Cardiac muscle cell (in vitro differentiated cells and primary cell): ENCODE measurements around the gene SIPA1. TPM values are rescaled to one million over a fixed set of nuclear protein-coding genes. Genes with fewer than 3 reads are reported as not detected.

ENCODE experiments used
- DNase-seq, 2 donors: peaks; one replicate each; pipeline versions ENCODE4 v3.0.0 to v3.0.0-alpha.2; 2010 to 2017; ENCODE audit warnings: low read depth in 1 of 2, low spot score in 1 of 2
- H3K27ac ChIP-seq: fragments of 200-600 bp; sonication (generic); 2 replicates; pipeline ENCODE4 v1.5.1; 2016
- H3K27me3 ChIP-seq: fragments of 200-600 bp; sonication (generic); 2 replicates; pipeline ENCODE4 v1.6.0; 2016; ENCODE audit warnings: control low read depth
- H3K36me3 ChIP-seq: fragments of 200-600 bp; sonication (generic); 2 replicates; pipeline ENCODE4 v1.5.1; 2016; ENCODE audit warnings: control low read depth
- H3K4me1 ChIP-seq: fragments of 200-600 bp; sonication (generic); 2 replicates; pipeline ENCODE4 v1.8.1; 2017; ENCODE audit warnings: low read depth, mild to moderate bottlenecking, mixed run types
- H3K4me3 ChIP-seq: fragments of 200-600 bp; sonication (generic); 2 replicates; pipeline ENCODE4 v1.5.1; 2016; ENCODE audit warnings: mild to moderate bottlenecking
- H3K9me3 ChIP-seq: fragments of 200-600 bp; sonication (generic); 2 replicates; pipeline ENCODE4 v1.5.1; 2017; ENCODE audit warnings: low read depth, mild to moderate bottlenecking, control low read depth
- polyA plus RNA-seq: library from polyadenylated mRNA; unstranded; fragments of >200 nt; fragmentation: Nextera tagmentation; extraction: Ambion mirVana; gene quantifications from 2 replicates; pipeline ENCODE4 v1.2.1, GENCODE V29; 2016
- total RNA-seq: library from RNA; depleted of rRNA; stranded (reverse); fragments of >200 nt; gene quantifications from 2 replicates; pipeline ENCODE4 v1.2.3, GENCODE V29; 2016
- TF ChIP-seq, protein P1 (sequence below): IDR thresholded peaks from 2 replicates; pipeline ENCODE4 v1.5.1; 2012; ENCODE audit warnings: low read depth, mild to moderate bottlenecking, low read length

SIPA1 gene
- total and polyA plus RNA-seq, 2 experiments from 2014 or later: 21.6 to 25.9 TPM

GRCh38 chr11:65595543-65596281, 42.2 kb upstream of the SIPA1 start, which contains the start of gene KCNK7:
TSS of gene KCNK7 (minus strand) at chr11:65595800. CDS start at chr11:65595772, 28 bp downstream.
- H3K4me1 ChIP-seq: no peaks in the 10 kb centered on the region
- H3K27me3 ChIP-seq: peaks cover 18% of the 10 kb centered on the region
- TF ChIP-seq, protein P1, sequence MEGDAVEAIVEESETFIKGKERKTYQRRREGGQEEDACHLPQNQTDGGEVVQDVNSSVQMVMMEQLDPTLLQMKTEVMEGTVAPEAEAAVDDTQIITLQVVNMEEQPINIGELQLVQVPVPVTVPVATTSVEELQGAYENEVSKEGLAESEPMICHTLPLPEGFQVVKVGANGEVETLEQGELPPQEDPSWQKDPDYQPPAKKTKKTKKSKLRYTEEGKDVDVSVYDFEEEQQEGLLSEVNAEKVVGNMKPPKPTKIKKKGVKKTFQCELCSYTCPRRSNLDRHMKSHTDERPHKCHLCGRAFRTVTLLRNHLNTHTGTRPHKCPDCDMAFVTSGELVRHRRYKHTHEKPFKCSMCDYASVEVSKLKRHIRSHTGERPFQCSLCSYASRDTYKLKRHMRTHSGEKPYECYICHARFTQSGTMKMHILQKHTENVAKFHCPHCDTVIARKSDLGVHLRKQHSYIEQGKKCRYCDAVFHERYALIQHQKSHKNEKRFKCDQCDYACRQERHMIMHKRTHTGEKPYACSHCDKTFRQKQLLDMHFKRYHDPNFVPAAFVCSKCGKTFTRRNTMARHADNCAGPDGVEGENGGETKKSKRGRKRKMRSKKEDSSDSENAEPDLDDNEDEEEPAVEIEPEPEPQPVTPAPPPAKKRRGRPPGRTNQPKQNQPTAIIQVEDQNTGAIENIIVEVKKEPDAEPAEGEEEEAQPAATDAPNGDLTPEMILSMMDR: no peak
- no peaks in the 10 kb centered on the region for H3K9me3 ChIP-seq
- no peak for DNase-seq
- no peak within 1 kb of the TSS for H3K27ac ChIP-seq
- H3K36me3 ChIP-seq: peaks cover 4% of the 10 kb centered on the region
- no peak within 1 kb of the TSS for H3K4me3 ChIP-seq

- H3K9me3 ChIP-seq: no peaks in the 10 kb centered on the region
- TF ChIP-seq, protein P1: no peak
- no peak overlapping the region for H3K27ac ChIP-seq
- peaks cover 18% of the 10 kb centered on the region for H3K27me3 ChIP-seq
- H3K4me1 ChIP-seq: no peaks in the 10 kb centered on the region
- no peak for DNase-seq
- H3K36me3 ChIP-seq: peaks cover 4% of the 10 kb centered on the region
- H3K4me3 ChIP-seq: no peak overlapping the region
Measured at GRCh38 chr11:65596520-65596919, 41.4 kb upstream of the SIPA1 start.

- H3K4me1 ChIP-seq: no peaks in the 10 kb centered on the region
- H3K27me3 ChIP-seq: peaks cover 8% of the 10 kb centered on the region
- no peaks in the 10 kb centered on the region for H3K9me3 ChIP-seq
- TF ChIP-seq, protein P1: no peak
- H3K36me3 ChIP-seq: peaks cover 4% of the 10 kb centered on the region
- H3K27ac ChIP-seq: no peak overlapping the region
- no peak for DNase-seq
- H3K4me3 ChIP-seq: no peak overlapping the region
Measured at GRCh38 chr11:65598258-65598699, 39.6 kb upstream of the SIPA1 start.

GRCh38 chr11:65599216-65599954, 38.5 kb upstream of the SIPA1 start:
- TF ChIP-seq, protein P1: no peak
- H3K27ac ChIP-seq: no peak overlapping the region
- H3K4me1 ChIP-seq: no peaks in the 10 kb centered on the region
- no peaks in the 10 kb centered on the region for H3K27me3 ChIP-seq
- H3K4me3 ChIP-seq: no peak overlapping the region
- H3K9me3 ChIP-seq: no peaks in the 10 kb centered on the region
- no peak for DNase-seq
- peaks cover 4% of the 10 kb centered on the region for H3K36me3 ChIP-seq

GRCh38 chr11:65599955-65600246, 38.0 kb upstream of the SIPA1 start:
- TF ChIP-seq, protein P1: no peak
- no peak for DNase-seq
- Histone ChIP-seq H3K27me3 (no peaks in the 10 kb centered on the region), H3K9me3 (no peaks in the 10 kb centered on the region), H3K4me1 (no peaks in the 10 kb centered on the region), H3K4me3 (no peak overlapping the region), H3K27ac (no peak overlapping the region), H3K36me3 (peaks cover 5% of the 10 kb centered on the region)
